GM19025 (cell line): ENCODE results near the gene VPS13D.
"Not testable (repeated sequence)": the region's sequence is repeated elsewhere in the genome, so short reads cannot be mapped to it uniquely, and the experiment has no call there.

Experiments used
- ATAC-seq: cut with Tn5 transposase; IDR thresholded peaks from one replicate; pipeline ENCODE4 v1.9.1; 2021; ENCODE audit warnings: mild to moderate bottlenecking, low read depth, moderate library complexity; ENCODE audit not compliant: unreplicated experiment

VPS13D gene

DNA sequence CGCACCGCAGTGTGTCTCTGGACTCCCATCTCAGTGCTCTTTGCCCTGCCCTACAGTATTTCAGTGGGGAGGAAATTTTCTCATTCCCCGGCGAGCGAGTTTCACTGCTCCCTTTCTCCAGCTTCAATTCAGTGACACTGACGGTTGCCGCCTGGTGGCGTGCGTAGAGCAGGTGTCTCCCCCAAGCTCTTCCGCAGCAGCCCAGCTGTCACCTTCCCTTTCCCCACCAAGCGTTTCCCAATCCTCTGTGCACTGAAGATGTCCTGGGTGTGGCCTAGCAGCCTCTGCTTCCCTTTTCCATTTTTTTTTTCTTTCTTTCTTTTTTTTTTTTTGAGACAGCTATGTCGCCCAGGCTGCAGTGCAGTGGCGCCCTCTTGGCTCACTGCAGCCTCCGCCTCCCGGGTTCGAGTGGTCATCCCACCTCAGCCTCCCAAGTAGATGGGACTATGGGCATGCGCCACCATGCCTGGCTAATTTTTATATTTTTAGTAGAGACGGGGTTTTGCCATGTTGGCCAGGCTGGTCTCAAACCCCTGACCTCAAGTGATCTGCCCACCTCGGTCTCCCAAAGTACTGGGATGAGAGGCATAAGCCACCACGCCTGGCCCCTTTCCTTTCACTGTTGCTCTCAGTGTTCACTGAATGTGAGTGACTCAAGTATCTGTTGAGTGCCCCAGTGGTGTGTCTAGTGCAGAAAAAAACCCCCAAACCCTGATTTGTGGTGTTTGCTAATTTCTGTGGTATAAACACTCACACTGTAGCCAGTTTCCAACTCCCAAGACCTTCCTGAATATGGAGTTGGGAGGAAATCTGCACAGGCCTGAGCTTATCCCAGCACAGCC, 33.0 kb upstream of the VPS13D start:
- no peak for ATAC-seq

DNA sequence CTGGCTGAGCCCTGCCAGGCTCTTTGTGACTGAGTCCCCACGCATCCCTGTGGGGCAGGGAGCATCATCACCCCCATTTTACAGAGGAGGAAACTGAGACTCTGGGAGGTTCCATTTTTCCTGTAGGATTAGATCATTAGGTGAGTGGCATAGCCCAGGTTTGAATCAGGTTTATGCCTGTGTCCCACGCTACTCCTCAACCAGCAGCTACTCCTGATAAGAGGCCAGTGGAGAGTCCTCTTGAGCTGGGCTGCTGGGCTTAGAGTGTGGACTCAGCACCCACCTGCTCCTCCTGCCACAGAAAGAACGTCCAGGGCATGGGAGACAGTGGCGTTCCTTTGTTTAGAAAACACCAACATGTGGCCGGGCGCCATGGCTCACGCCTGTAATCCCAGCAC, 32.3 kb upstream of the VPS13D start:
- ATAC-seq = no peak

DNA sequence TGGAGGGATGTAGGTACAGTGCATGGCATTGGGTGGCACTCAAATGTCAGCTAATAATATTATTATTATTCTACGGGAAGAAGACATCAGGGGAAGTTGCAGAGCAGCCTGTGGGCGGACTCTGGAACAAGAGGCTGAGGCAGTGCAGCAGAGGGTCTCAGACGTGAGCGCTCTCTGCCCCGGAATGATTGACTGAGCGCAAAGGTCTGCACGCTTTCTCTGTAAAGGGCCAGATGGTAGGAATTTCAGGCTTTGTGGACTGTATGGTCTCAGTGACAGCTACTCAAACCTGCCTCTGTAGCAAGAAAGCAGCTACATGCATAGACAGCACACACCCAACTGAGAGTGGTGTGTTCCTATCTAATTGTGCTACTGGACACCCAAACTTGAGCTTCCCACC, 29.6 kb upstream of the VPS13D start:
- no peak for ATAC-seq

DNA sequence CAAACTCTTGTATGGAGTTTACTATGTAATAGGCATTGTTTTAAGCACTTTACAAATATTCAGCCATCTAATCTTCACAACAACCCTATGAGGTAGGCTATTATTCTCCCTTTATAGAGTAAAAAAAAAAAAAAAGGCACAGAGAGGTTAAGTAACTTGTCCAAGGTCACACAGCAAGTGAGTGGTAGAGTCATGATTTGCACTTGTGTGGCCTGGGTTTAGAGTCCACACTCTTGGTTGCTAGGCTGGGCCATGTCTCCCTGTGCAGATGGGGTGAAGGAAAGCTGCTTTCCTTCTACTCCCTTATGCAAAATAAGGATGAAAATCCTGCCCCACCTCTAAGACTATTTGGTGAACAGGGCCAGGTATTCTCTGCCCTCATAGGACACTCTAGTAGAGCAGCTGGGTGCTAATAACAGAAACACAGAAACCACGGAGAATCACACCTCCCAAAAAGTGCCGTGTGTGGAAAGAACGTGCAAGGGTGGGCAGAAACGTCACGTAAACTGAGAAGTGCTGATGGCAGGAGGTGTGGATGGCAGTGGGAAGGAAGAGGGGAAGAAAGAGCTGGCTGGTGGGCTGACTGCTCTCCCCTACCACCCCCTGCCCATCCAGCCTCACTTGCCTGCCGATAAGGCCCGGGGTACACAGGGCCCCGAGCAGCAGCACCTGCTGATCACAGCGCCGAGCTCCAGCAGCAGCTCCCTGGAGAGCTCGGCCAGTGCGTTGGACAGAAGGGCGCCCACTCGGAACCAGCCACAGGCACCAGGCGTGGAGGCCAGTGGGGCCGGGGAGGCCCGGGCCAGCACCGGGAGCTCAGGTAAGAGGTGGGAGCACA, 28.3 kb upstream of the VPS13D start:
- ATAC-seq = no peak

DNA sequence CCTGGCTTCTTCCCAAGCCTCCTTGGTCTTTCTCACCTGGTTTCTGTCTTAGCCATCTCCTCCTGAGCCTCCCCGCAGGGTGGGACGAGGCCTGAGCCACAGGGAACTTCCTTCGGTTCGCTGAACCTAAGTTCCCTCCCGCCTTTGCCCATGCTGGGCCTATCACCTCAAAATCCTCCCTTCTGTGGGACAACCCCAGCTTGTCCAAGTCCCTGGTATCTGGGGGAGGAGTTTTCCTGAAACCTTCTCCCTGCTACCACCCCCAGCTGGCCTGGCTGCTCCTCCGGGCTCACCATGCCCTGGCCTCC, 27.7 kb upstream of the VPS13D start:
- ATAC-seq = no peak

DNA sequence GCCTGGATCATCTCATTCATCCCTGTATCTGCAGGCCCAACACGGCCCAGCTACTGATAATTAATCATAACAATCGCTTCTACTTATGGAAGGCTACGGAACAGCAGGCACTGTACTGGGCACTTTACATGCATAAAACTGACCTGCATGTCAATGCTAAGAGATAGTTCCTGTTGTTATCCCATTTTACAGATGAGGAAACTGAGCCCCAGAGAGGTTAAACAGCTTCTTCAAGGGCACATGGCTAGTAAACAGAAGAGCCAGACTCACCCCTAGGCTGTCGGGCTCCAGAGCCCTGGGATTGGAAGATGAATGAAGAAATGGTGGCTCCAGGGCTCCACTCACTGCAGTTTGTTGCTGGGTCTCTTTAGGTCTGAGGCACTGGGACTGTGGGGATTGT, 27.3 kb upstream of the VPS13D start:
- no peak for ATAC-seq

DNA sequence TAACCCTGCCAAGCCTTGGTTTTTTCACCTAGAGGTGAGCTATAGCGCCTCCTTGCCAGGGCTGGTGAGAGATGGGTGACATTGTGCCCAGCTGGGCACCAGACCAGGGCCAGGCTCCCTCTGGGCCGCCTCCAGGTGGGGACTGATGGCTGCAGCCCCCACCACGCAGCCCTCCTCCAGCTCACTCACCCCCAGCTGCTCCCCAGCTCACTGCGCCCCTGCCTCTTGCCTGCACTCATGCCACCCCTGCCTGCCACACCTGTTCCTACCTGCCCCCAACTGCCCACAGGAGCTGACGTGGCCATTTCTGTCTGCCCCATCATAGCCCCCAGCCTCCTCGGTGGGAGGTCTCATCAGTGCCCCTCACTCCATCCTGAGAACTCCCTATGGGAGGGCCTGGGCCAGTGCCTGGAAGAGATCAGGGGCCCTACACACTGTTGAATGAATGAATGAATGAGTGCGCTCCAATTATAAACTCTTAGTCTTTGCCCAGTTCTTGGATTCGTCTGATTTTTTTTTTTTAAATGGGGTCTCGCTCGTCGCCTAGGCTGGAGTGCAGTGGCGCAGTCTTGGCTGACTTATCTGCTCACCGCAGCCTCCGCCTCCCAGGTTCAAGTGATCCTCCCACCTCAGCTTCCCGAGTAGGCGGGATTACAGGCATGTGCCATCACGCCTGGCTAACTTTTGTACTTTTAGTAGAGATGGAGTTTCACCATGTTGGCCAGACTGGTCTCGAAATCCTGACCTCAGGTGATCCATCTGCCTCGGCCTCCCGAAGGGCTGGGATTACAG, 26.4 kb upstream of the VPS13D start:
- ATAC-seq = no peak

DNA sequence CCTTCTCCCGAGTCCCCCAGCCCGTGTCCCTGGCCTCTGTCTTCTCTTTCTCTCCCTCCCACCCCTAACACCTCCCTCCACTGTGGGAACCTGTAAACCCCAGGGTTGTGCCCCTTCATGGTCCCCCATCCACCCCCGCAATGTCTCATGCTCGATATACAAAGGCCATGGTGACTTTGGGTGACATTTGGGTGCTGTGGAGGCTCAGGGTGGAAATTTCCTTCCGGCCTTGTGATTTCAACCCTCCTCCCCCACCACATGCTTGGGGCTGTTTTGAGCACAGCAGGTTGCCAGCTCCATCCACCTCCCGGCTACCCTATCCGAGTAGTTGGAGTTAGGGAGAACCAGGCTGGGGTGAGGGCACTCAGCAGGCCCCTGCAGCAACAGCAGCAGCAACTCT, 25.7 kb upstream of the VPS13D start:
- no peak for ATAC-seq

DNA sequence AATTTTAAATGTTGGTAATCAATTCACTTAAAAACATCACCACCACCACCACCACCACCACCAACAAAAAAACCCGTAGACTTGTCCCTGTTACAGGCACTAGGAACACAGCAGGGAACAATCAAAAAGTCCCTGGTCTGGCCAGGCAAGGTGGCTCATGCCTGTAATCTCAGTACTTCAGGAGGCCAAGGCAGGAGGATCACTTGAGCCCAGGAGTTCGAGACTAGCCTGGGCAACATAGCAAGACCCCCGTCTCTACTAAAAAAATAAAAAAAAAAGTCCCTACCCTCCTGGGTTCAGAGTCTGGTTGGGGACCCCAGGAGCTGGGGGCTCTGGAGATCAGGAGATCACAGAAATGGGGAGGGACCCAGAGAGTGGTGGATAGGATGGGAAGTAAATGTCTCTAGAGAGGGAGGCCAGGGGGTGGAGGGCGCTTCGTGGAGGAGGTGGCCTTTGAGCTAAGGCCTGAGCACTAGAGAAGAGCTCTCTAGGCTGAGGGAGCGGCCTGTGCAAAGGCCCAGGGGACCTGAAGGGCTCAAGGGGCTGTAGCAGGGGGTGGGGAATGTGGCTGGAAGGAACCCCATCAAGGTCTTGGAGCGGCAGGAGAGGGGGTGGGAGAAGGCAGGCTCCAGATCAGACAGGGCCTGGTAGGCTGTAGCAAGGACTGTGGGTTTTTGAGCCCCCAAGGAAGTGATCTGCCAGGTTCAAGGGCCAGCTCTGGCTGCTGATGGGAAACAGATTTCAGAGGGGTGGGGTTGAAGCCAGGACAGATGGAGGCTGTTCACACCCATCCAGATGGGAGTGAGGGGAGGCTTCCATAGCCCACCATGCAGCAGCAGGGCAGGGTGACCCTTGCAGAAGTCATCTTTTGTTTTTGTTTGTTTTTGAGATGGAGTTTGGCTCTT, 24.8 kb upstream of the VPS13D start:
- ATAC-seq = no peak

DNA sequence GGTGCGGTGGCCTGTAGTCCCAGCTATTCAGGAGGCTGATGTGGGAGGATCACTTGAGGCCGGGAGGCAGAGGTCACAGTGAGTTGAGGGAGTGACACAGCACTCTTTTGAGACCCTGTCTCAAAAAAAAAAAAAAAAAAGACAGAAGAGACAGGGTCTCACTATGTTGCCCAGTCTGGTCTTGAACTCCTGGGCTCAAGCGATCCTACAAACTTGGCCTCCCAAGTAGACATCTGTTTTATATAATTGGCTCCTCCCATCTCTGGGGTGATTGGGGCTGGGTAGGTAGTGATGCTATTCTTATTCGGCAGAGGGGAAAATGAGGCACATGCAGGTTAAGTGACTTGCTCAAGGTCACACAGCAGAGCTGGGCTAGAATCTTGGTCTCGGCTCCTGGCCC, 23.6 kb upstream of the VPS13D start:
- no peak for ATAC-seq

DNA sequence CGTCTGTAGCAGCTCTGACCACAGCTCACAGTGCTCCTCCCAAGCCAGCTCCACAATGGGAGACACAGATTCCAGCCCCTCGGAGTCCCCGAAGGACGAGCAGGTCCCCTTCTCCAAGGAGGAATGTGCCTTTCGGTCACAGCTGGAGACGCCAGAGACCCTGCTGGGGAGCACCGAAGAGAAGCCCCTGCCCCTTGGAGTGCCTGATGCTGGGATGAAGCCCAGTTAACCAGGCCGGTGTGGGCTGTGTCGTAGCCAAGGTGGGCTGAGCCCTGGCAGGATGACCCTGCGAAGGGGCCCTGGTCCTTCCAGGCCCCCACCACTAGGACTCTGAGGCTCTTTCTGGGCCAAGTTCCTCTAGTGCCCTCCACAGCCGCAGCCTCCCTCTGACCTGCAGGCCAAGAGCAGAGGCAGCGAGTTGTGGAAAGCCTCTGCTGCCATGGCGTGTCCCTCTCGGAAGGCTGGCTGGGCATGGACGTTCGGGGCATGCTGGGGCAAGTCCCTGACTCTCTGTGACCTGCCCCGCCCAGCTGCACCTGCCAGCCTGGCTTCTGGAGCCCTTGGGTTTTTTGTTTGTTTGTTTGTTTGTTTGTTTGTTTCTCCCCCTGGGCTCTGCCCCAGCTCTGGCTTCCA, 22.9 kb upstream of the VPS13D start:
- ATAC-seq = no peak

DNA sequence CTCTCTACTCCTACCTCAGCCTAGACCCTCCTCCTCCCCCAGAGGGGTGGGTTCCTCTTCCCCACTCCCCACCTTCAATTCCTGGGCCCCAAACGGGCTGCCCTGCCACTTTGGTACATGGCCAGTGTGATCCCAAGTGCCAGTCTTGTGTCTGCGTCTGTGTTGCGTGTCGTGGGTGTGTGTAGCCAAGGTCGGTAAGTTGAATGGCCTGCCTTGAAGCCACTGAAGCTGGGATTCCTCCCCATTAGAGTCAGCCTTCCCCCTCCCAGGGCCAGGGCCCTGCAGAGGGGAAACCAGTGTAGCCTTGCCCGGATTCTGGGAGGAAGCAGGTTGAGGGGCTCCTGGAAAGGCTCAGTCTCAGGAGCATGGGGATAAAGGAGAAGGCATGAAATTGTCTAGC, 21.6 kb upstream of the VPS13D start:
- ATAC-seq = no peak

DNA sequence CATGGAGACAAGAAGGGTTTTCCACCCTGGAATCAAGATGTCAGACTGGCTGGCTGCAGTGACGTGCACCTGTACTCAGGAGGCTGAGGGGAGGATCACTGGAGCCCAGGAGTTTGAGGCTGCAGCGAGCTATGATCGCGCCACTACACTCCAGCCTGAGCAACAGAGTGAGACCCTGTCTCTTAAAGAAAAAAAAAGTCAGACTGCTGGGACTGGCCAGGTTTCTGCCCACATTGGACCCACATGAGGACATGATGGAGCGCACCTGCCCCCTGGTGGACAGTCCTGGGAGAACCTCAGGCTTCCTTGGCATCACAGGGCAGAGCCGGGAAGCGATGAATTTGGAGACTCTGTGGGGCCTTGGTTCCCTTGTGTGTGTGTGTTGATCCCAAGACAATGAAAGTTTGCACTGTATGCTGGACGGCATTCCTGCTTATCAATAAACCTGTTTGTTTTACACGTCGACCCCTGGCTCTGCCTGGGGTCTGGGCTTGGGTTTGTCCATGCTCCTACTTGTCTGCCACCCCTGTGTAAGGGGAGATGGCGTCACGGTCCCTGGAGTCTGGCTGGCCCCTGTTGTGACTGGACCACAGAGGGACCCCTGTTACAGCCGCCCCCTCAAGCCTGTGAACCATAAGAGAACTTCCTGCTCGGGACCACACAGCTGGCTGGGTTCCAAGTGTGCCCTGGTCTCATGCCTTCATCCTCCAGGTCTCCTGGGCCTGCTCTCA, 20.9 kb upstream of the VPS13D start:
- ATAC-seq = no peak

DNA sequence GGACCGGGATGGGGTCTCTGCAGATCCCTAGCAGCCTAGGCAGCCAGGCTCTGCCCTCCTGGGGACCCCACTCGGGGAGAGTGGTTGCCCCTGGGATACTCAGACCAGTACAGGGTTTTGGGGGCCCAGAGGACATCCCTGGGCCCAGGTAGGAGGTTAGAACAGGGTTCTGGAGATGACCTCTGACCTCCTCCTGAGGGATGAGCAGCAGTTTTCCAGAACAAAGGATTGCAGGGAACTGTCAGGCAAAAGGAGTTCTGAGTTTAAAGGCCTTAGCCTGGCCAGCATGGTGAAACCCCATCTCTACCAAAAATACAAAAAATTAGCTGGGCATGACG, 20.4 kb upstream of the VPS13D start:
- no peak for ATAC-seq

DNA sequence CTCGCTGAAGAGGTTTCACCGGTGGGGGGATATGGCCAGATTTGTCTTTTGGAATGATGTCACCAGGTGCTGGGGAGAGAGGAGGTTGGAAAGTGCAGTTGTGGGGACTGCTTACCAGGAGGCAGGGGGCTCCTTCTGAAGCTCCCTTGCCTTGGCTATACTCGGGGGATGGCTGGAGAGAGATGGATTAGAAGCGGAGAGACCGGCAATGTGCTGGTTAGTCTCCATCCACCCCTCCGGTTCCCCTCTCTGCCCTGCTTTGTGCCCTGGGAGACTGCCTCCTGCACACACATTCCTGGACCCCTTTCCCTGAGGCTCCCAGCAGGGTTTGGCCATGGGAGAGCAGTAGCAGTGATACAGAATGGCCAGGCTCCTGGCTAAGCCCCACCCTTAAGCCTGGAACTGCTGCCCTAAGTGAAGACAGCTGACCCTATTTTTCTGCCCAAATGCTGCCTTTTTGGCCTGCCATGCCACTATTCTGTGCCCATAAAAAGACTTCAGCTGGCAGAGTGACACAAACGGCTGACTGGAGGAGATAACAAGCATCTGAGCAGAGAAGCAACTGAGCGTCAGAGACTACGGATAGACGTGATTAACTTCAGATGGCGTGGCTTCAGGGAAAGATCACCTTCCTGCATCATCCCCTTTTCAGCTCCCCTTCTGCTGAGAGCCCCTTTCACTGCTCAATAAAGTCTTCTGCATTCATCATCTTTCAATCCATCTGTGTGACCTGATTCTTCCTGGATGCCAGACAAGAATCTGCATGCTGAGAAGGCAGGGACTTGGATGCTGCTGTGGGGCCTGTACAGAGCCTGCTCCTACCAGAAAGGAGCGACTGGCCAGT, 14.5 kb upstream of the VPS13D start:
- ATAC-seq = no peak

DNA sequence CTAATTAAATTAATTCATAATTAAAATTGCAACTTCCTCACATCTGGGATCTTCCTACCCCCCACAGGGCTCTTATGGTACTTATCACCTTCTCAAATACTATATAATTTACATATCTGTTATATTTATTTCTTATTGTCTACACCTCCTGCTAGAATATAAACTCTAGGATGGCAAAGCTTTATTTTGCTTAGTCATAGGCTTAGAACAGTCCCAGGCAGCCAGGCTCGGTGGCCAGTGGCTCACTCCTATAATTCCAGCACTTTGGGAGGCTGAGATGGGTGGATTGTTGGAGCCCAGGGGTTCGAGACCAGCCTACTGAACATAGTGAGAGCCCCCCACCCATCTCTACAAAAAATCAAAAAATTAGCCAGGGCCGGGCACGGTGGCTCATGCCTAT, 10.0 kb upstream of the VPS13D start:
- no peak for ATAC-seq

DNA sequence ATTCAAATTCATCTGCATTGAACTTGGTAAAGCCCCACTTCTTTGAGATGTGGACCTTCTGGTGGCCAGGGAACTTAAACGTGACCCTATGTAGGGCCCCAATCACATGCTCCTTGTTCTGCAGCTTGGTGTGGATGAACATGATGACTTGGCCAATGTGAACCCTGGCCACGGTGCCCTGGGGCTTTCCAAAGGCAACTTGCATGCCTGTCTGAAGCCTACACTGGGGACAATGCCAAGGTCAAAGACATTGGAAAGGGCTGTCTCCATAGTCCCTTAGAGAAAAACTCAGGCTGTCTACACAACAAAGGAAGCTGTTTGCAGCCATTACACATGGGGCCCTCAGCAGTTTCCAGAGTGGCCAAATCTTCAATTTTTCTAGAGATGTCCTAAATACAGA, 8.9 kb upstream of the VPS13D start:
- ATAC-seq = no peak

DNA sequence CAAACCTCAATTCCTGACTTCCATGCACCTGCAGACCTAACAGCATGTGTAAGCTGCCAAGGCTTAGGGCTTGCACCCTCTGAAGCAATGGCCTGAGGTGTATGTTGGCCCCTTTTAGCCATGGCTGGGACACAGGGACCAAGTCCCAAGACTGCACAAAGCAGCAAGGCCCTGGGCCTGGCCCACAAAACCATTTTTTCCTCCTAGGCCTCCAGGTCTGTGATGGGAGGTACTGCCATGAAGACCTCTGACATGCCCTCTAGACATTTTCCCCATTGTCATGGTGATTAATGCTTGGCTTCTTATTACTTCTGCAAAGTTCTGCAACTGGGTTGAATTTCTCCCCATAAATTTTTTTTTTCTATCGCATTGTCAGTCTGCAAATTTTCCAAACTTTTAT, 7.1 kb upstream of the VPS13D start:
- ATAC-seq = not testable (repeated sequence)
